ENCODE measurements around the gene CACNG5.

CACNG5 gene

GRCh38 chr17:66791347-66791746, 43.6 kb upstream of the CACNG5 start:
- no peak for ATAC-seq (ENCODE audit: insufficient read depth, low read depth)
- H3K4me1 ChIP-seq (ENCODE audit: insufficient read depth, low read length): no peaks in the 10 kb centered on the region

GRCh38 chr17:66793814-66794213, 41.1 kb upstream of the CACNG5 start:
- H3K27me3 ChIP-seq (ENCODE audit: insufficient read depth, low read length, poor library complexity): no peaks in the 10 kb centered on the region
- no peaks in the 10 kb centered on the region for H3K79me2 ChIP-seq (ENCODE audit: insufficient read depth, low read length)
- H3K4me1 ChIP-seq (ENCODE audit: insufficient read depth, low read length): no peaks in the 10 kb centered on the region
- TF ChIP-seq EZH2 (IDR thresholded peaks at IDR 0.05; ENCODE audit: borderline replicate concordance, low read depth, low read length, severe bottlenecking) (no peak), CTCF (IDR thresholded peaks at IDR 0.05; ENCODE audit: borderline replicate concordance, extremely low read depth, low read length, poor library complexity, severe bottlenecking) (no peak)
- H3K9ac ChIP-seq (ENCODE audit: low read depth, low read length): no peak overlapping the region
- no peak overlapping the region for H3K27ac ChIP-seq (ENCODE audit: low read length)
- H3K4me2 ChIP-seq (ENCODE audit: insufficient read depth, low read length): no peak overlapping the region
- DNase-seq (no peak), ATAC-seq (ENCODE audit: insufficient read depth, low read depth) (no peak)
- H3K9me3 ChIP-seq (ENCODE audit: insufficient read depth, low read length, severe bottlenecking): peaks cover 6% of the 10 kb centered on the region
- H2AFZ ChIP-seq (ENCODE audit: low read depth, low read length): no peak overlapping the region
- peaks cover 70% of the 10 kb centered on the region for H3K36me3 ChIP-seq (ENCODE audit: insufficient read depth, low read length)
- H4K20me1 ChIP-seq (ENCODE audit: insufficient read depth, low read length): no peaks in the 10 kb centered on the region; the same call in 1 of the 2 replicates
- no peak overlapping the region for H3K4me3 ChIP-seq (ENCODE audit: low read depth in 1 of 2, low read length in 2 of 2)

More at GRCh38 chr17:66791347-66791746, 43.6 kb upstream of the CACNG5 start:
- no peaks in the 10 kb centered on the region for H3K27me3 ChIP-seq (ENCODE audit: insufficient read depth, low read length, poor library complexity)
- no peak overlapping the region for H3K9ac ChIP-seq (ENCODE audit: low read depth, low read length)
- H3K79me2 ChIP-seq (ENCODE audit: insufficient read depth, low read length): no peaks in the 10 kb centered on the region
- DNase-seq: no peak
- no peak overlapping the region for H2AFZ ChIP-seq (ENCODE audit: low read depth, low read length)
- peaks cover 70% of the 10 kb centered on the region for H3K36me3 ChIP-seq (ENCODE audit: insufficient read depth, low read length)
- H3K27ac ChIP-seq (ENCODE audit: low read length): no peak overlapping the region
- no peak overlapping the region for H3K4me2 ChIP-seq (ENCODE audit: insufficient read depth, low read length)
- TF ChIP-seq CTCF (IDR thresholded peaks at IDR 0.05; ENCODE audit: borderline replicate concordance, extremely low read depth, low read length, poor library complexity, severe bottlenecking) (no peak), EZH2 (IDR thresholded peaks at IDR 0.05; ENCODE audit: borderline replicate concordance, low read depth, low read length, severe bottlenecking) (no peak)
- H4K20me1 ChIP-seq (ENCODE audit: insufficient read depth, low read length): no peaks in the 10 kb centered on the region; the same call in 1 of the 2 replicates
- no peak overlapping the region for H3K4me3 ChIP-seq (ENCODE audit: low read depth in 1 of 2, low read length in 2 of 2)
- no peaks in the 10 kb centered on the region for H3K9me3 ChIP-seq (ENCODE audit: insufficient read depth, low read length, severe bottlenecking)

- ATAC-seq (ENCODE audit: insufficient read depth, low read depth) (no peak), DNase-seq (no peak)
- no peak overlapping the region for H3K4me2 ChIP-seq (ENCODE audit: insufficient read depth, low read length)
- no peak for TF ChIP-seq CTCF (IDR thresholded peaks at IDR 0.05; ENCODE audit: borderline replicate concordance, extremely low read depth, low read length, poor library complexity, severe bottlenecking)
- no peak for TF ChIP-seq EZH2 (IDR thresholded peaks at IDR 0.05; ENCODE audit: borderline replicate concordance, low read depth, low read length, severe bottlenecking)
- no peaks in the 10 kb centered on the region for H3K4me1 ChIP-seq (ENCODE audit: insufficient read depth, low read length)
- H2AFZ ChIP-seq (ENCODE audit: low read depth, low read length): no peak overlapping the region
- H3K27ac ChIP-seq (ENCODE audit: low read length): no peak overlapping the region
- no peaks in the 10 kb centered on the region for H3K79me2 ChIP-seq (ENCODE audit: insufficient read depth, low read length)
- no peak overlapping the region for H3K9ac ChIP-seq (ENCODE audit: low read depth, low read length)
- H3K4me3 ChIP-seq (ENCODE audit: low read depth in 1 of 2, low read length in 2 of 2): no peak overlapping the region
- H4K20me1 ChIP-seq (ENCODE audit: insufficient read depth, low read length): no peaks in the 10 kb centered on the region
- no peaks in the 10 kb centered on the region for H3K27me3 ChIP-seq (ENCODE audit: insufficient read depth, low read length, poor library complexity)
- H3K9me3 ChIP-seq (ENCODE audit: insufficient read depth, low read length, severe bottlenecking): peaks cover 6% of the 10 kb centered on the region
- H3K36me3 ChIP-seq (ENCODE audit: insufficient read depth, low read length): peaks cover 54% of the 10 kb centered on the region
Measured at GRCh38 chr17:66795486-66795885, 39.4 kb upstream of the CACNG5 start.
